ENCODE results near the gene DDX27.

DDX27 gene

DNA sequence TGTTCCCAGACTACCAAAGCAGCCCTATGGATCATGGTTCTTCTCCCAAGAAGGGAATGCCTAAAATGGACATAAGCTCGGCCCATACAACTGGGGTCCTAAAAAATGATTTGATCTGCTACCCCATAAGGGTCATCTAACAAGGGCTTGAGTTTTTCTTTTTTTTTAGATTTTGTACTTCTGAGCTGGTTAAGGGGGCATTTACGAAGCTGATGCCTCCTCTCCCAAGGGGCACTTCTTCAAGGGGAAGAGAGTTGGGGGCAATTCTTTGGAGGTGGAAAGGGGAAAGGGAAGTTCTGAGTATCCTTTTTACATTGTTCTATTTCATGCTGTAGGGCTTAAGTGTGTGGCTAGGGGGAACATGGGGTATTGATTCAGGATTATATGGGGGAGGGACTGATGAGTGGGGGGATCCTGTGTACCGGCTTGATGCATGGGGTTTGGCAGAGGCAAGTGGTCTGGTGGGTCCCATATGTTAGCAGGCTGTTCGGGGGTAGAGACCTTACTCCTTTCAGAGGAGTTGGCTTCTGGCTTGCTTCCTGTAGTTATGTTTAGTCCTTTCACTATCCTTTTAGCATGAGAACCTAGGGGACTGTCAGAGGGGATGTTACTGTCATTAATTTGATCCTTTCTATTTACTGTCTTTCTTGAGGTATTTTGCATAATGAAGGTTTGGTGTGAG is 66.7 kb downstream of the DDX27 start:
- TF ChIP-seq POLR2AphosphoS5 (IDR thresholded peaks at IDR 0.05; ENCODE audit: low read depth, low read length) = peak; percentile 71; the same call in 1 of the 2 replicates
- TF ChIP-seq SPI1 (IDR thresholded peaks at IDR 0.05; ENCODE audit: low read depth, low read length) = no peak
- TF ChIP-seq TAF1 (IDR thresholded peaks at IDR 0.05; ENCODE audit: low read depth, low read length) = no peak
- TF ChIP-seq PAX5 (IDR thresholded peaks at IDR 0.05; ENCODE audit: insufficient read depth, low read length, severe bottlenecking) = no peak
- peak; percentile 57; the same call in 1 of the 2 replicates for TF ChIP-seq POLR2A (IDR thresholded peaks at IDR 0.05; ENCODE audit: low read depth, low read length)
- no peak for TF ChIP-seq POU2F2 (IDR thresholded peaks at IDR 0.05; ENCODE audit: low read depth, low read length)
- DNase-seq (ENCODE audit: insufficient read length, low spot score) (no peak), FAIRE-seq (no peak)

DNA sequence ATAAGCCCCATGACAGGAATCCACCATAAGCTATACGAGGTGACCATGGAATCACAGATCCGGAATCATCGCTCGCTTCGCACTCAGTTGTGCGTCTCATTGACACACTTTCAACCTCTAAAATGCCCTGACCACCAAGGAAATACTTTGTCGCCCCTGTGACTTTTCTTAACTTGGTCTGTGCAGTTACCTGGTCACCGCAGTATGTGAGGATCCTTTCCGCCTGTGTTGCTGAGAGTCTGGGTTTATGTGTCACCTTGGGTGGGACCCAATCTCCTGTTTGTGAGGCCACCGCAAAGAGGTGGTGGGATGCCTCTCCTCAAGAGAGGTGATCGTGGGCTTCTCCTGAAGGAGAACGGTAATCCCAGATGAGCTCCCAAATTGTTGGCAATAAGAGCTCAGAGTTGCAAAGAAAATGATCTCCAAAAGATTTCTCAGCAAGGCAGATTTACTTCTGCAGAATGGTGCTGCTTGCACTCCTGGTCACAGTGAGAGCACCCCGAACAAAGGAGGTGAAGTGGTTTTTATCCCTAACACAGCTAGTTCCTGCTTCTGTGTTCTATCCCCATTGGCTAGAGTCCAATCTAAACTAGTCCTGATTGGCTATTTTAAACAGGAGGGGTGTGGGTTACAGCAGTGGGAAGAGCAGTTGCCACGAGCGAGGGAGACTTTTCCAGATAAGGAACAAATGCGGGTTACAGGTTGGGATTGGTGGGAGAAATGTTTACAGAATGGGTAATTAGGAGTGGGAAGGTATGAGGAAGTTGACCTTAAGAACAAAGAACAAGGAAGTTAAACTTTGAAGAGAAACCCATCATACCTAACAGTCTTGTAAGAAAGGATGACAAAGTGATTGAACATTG is 67.7 kb downstream of the DDX27 start:
- DNase-seq (ENCODE audit: insufficient read length, low spot score) = no peak
- peak; percentile 72 for TF ChIP-seq POLR2A (IDR thresholded peaks at IDR 0.05; ENCODE audit: low read depth, low read length)
- peak; percentile 50; the same call in 1 of the 2 replicates for TF ChIP-seq POLR2AphosphoS5 (IDR thresholded peaks at IDR 0.05; ENCODE audit: low read depth, low read length)
- no peak for TF ChIP-seq PAX5 (IDR thresholded peaks at IDR 0.05; ENCODE audit: insufficient read depth, low read length, severe bottlenecking)
- FAIRE-seq = no peak

- no peak for TF ChIP-seq POU2F2 (IDR thresholded peaks at IDR 0.05; ENCODE audit: low read depth, low read length)
- peak; percentile 62; the same call in 1 of the 2 replicates for TF ChIP-seq POLR2AphosphoS5 (IDR thresholded peaks at IDR 0.05; ENCODE audit: low read depth, low read length)
- DNase-seq (ENCODE audit: insufficient read length, low spot score) (no peak), FAIRE-seq (no peak)
Measured at GRCh38 chr20:49287555-49288249, 68.5 kb downstream of the DDX27 start.

DNA sequence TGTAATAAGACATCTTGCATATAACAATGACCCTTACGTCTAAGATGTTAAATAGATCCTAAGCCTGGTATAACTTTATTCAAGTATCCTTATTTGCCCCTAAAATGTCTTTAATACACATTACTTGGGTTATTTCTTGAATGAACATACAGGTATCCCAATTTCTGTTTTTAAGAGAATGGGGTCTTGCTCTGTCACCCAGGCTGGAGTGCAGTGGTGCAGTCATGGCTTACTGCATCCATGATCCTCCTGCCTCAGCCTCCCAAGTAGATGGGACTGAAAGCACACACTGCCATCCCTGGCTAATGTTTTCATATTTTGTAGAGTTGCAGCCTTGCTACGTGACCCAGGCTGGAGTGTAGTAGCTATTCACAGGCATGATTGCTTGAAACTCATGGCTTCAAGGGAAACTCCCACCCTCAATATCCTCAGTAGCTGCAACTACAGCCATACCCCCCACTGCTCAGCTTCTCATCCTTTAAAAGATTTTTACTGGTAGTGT is 69.1 kb downstream of the DDX27 start:
- TF ChIP-seq POLR2A (IDR thresholded peaks at IDR 0.05; ENCODE audit: low read depth, low read length) (peak; percentile 70), POLR2AphosphoS5 (IDR thresholded peaks at IDR 0.05; ENCODE audit: low read depth, low read length) (peak; percentile 43; the same call in 1 of the 2 replicates), TAF1 (IDR thresholded peaks at IDR 0.05; ENCODE audit: low read depth, low read length) (no peak)
- DNase-seq (ENCODE audit: insufficient read length, low spot score) (no peak), FAIRE-seq (no peak)

GRCh38 chr20:49288784-49289696 is 69.8 kb downstream of the DDX27 start:
- DNase-seq (ENCODE audit: insufficient read length, low spot score) = no peak
- FAIRE-seq = no peak
- TF ChIP-seq POU2F2 (IDR thresholded peaks at IDR 0.05; ENCODE audit: low read depth, low read length) (0 out of 2 replicates have a peak, but pooled peaks have one; percentile 10), SPI1 (IDR thresholded peaks at IDR 0.05; ENCODE audit: low read depth, low read length) (no peak), POLR2AphosphoS5 (IDR thresholded peaks at IDR 0.05; ENCODE audit: low read depth, low read length) (peak; percentile 85), POLR2A (IDR thresholded peaks at IDR 0.05; ENCODE audit: low read depth, low read length) (peak; percentile 58), PAX5 (IDR thresholded peaks at IDR 0.05; ENCODE audit: insufficient read depth, low read length, severe bottlenecking) (no peak), TAF1 (IDR thresholded peaks at IDR 0.05; ENCODE audit: low read depth, low read length) (no peak)

- TF ChIP-seq POU2F2 (IDR thresholded peaks at IDR 0.05; ENCODE audit: low read depth, low read length) (no peak), SPI1 (IDR thresholded peaks at IDR 0.05; ENCODE audit: low read depth, low read length) (no peak), POLR2AphosphoS5 (IDR thresholded peaks at IDR 0.05; ENCODE audit: low read depth, low read length) (no peak), POLR2A (IDR thresholded peaks at IDR 0.05; ENCODE audit: low read depth, low read length) (no peak; the same call in none of the 2 replicates), PAX5 (IDR thresholded peaks at IDR 0.05; ENCODE audit: insufficient read depth, low read length, severe bottlenecking) (no peak), TAF1 (IDR thresholded peaks at IDR 0.05; ENCODE audit: low read depth, low read length) (no peak)
Measured at GRCh38 chr20:49290608-49291191, 71.5 kb downstream of the DDX27 start.

GRCh38 chr20:49291200-49291599 is 72.0 kb downstream of the DDX27 start:
- FAIRE-seq = no peak
- DNase-seq (ENCODE audit: insufficient read length, low spot score) = no peak

More at GRCh38 chr20:49290608-49291191, 71.5 kb downstream of the DDX27 start:
- DNase-seq (ENCODE audit: insufficient read length, low spot score) = no peak
- no peak for FAIRE-seq

GRCh38 chr20:49292010-49292409 is 72.8 kb downstream of the DDX27 start:
- no peak for TF ChIP-seq TAF1 (IDR thresholded peaks at IDR 0.05; ENCODE audit: low read depth, low read length)
- TF ChIP-seq SPI1 (IDR thresholded peaks at IDR 0.05; ENCODE audit: low read depth, low read length) = no peak
- TF ChIP-seq POLR2A (IDR thresholded peaks at IDR 0.05; ENCODE audit: low read depth, low read length) = no peak
- no peak for DNase-seq (ENCODE audit: insufficient read length, low spot score)
- no peak for FAIRE-seq

More at GRCh38 chr20:49291200-49291599, 72.0 kb downstream of the DDX27 start:
- no peak for TF ChIP-seq POLR2A (IDR thresholded peaks at IDR 0.05; ENCODE audit: low read depth, low read length)
- TF ChIP-seq POU2F2 (IDR thresholded peaks at IDR 0.05; ENCODE audit: low read depth, low read length) = no peak
- no peak for TF ChIP-seq POLR2AphosphoS5 (IDR thresholded peaks at IDR 0.05; ENCODE audit: low read depth, low read length)
- no peak for TF ChIP-seq PAX5 (IDR thresholded peaks at IDR 0.05; ENCODE audit: insufficient read depth, low read length, severe bottlenecking)
- no peak for TF ChIP-seq SPI1 (IDR thresholded peaks at IDR 0.05; ENCODE audit: low read depth, low read length)

Data from GM12891 (cell line).